GF-D8 (cell line): ENCODE data around the gene DYNAP.

Source experiments
- DNase-seq: peaks from one replicate; lab custom pipeline; 2025; lab: John Stamatoyannopoulos, UW

Gene DYNAP

GRCh38 chr18:54590945-54591344, at the start of gene DYNAP:
DYNAP (plus strand) TSS chr18:54591245; CDS start chr18:54591283, 38 bp downstream.
- DNase-seq, result no peak

GRCh38 chr18:54551590-54551989, 39.5 kb upstream of the DYNAP start:
- no peak for DNase-seq

GRCh38 chr18:54555286-54555685, 35.8 kb upstream of the DYNAP start:
- DNase-seq, result no peak

- DNase-seq, result no peak
Observed at GRCh38 chr18:54555996-54556395, 35.0 kb upstream of the DYNAP start.

- no peak for DNase-seq
Observed at GRCh38 chr18:54557958-54558357, 33.1 kb upstream of the DYNAP start.

- no peak for DNase-seq
Observed at GRCh38 chr18:54558609-54559585, 32.1 kb upstream of the DYNAP start.

- DNase-seq, result no peak
Observed at GRCh38 chr18:54561706-54562267, 29.3 kb upstream of the DYNAP start.

- DNase-seq, result no peak
Observed at GRCh38 chr18:54580202-54580729, 10.8 kb upstream of the DYNAP start.

GRCh38 chr18:54584065-54584464, 7.0 kb upstream of the DYNAP start:
- DNase-seq, result no peak

- DNase-seq, result no peak
Observed at GRCh38 chr18:54585743-54586142, 5.3 kb upstream of the DYNAP start.

- DNase-seq, result no peak
Observed at GRCh38 chr18:54604211-54604610, 13.2 kb downstream of the DYNAP start.

- DNase-seq, result no peak
Observed at GRCh38 chr18:54606835-54607212, 15.8 kb downstream of the DYNAP start.

GRCh38 chr18:54607213-54608027, 16.4 kb downstream of the DYNAP start:
- DNase-seq, result no peak

- no peak for DNase-seq
Observed at GRCh38 chr18:54608028-54608642, 17.1 kb downstream of the DYNAP start.

- no peak for DNase-seq
Observed at GRCh38 chr18:54611816-54612215, 20.8 kb downstream of the DYNAP start.

- no peak for DNase-seq
Observed at GRCh38 chr18:54612237-54612636, 21.2 kb downstream of the DYNAP start.

GRCh38 chr18:54613174-54613573, 22.1 kb downstream of the DYNAP start:
- no peak for DNase-seq

- peak; percentile 26 for DNase-seq
Observed at GRCh38 chr18:54616220-54616848, 25.3 kb downstream of the DYNAP start.

- DNase-seq, result no peak
Observed at GRCh38 chr18:54622084-54622483, 31.0 kb downstream of the DYNAP start.

GRCh38 chr18:54626779-54627178, 35.7 kb downstream of the DYNAP start:
- DNase-seq, result no peak

- DNase-seq, result no peak
Observed at GRCh38 chr18:54630963-54631362, 39.9 kb downstream of the DYNAP start.
